HS-5 (cell line): ENCODE measurements around the gene FAM83F.
"Not testable (repeated sequence)": the region's sequence is repeated elsewhere in the genome, so short reads cannot be mapped to it uniquely, and the experiment has no call there.

Experiments
- DNase-seq: peaks from one replicate; pipeline ENCODE4 v3.0.0-alpha.2; 2012; ENCODE audit warnings: low read depth

The FAM83F gene

GRCh38 chr22:39965748-39966147, 29.0 kb upstream of the FAM83F start:
- DNase-seq = no peak

DNA sequence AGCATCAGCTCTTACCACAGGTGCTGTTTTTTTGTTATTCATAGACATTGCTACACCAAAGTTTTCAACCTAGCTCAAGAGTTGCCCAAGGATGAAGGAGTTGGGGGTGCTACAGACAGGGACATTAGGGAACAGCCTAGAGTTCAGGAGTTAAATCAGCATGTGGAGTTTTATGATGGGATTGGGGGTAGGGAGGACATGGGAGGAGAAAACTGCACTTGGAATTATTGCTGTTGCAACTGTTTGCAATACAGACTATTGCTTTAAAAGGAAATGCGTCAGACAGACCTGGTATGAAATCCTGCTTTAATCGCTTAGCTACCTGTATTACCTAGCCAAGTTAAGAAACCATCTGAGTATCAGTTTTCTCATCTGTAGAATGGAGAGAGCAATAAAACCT, 28.3 kb upstream of the FAM83F start:
- no peak for DNase-seq

DNA sequence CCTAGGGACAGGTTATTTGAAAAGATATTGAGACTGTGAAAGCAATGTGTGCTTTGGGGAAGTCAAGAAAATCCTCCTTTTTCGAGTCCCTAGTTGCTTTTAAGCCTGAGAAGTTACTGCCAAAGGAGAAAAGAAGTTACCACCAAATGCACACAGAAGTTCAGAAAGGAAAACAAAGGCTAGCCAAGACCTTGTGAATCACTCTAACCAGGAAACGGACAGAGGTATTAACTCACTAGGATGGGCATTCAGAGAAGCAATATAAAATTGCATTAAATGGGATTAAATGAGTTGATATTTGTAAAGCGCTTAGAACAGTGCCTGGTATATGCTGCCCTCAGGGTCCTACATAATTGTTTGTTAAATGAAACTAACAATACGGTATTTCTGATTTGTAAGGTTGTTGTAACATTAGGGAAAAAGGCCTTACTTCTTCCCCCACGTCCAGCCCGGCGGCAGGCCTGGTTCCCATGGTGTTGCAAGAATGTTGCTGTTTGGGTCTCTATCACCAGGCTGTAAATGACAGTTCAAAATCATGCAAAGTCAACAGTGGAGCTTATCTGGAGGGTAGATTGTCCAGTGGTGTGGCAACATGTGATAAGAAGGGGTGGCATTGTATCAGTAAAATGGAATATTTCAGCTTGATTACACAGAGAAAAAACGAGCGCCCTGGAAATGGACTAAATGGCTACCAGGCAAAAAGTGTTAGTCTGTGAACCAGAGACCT, 27.5 kb upstream of the FAM83F start:
- DNase-seq = no peak

- no peak for DNase-seq
Measured at GRCh38 chr22:39967996-39968972, 26.5 kb upstream of the FAM83F start.

GRCh38 chr22:39970742-39971141, 24.0 kb upstream of the FAM83F start:
- no peak for DNase-seq

- no peak for DNase-seq
Measured at GRCh38 chr22:39972641-39973040, 22.1 kb upstream of the FAM83F start.

DNA sequence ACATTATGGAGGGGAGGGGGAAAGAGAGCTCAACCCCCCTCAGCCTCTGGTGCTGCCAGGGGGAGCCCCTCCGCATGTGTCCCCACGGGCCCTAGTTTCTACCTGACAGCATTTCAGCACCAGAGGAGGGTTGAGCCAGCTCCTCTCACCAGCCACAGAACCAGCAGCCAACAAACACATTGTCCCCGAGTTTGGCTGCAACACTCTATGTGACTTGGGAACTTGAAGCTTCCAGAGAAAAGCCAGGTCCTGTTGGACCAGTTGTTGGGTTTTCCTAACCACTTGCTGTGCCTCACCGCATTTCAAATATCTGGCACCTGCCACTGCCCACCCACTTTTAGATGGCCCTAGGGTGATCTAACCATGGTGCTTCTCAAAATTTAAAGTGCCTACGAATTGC, 21.1 kb upstream of the FAM83F start:
- DNase-seq = no peak

- no peak for DNase-seq
Measured at GRCh38 chr22:39974065-39974464, 20.7 kb upstream of the FAM83F start.

GRCh38 chr22:39979048-39979447, 15.7 kb upstream of the FAM83F start:
- DNase-seq = no peak

DNA sequence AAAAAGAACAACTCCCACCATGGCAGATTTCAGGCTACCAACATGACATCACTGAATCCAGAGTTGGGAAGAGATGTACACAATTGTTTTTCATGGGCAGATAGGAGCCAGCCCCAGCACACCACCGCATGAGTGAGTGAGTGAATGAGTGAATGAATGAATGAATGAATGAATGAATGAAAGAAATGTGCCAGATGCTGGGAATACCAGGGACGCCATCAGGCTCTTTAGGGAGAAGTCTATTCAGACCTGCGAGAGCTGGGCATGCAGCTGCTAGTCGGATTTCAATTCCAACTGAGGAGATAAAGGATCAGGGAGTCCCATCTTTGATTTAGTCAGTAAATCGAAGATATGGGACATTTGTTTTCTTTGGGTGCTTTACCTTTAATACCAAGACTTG, 15.3 kb upstream of the FAM83F start:
- DNase-seq = no peak

DNA sequence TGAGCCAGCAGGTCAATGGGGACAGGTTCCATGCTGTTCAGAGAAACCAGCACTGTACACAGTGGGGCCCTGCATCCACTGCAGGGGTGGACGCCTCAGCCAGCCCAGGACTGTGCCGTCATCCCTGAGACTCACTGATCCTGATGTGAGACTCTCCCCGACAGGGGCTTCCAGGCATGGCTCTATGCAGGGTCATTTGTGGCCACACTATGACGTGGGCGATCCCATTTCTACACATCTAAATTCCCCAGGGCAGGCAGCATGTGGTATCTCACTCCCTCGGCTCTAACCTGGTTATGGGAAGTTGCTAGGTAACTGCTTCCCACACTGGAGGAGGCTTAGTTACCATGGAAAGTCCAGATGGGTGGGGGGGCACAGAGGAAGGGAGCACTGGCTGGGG, 14.2 kb upstream of the FAM83F start:
- DNase-seq = no peak

DNA sequence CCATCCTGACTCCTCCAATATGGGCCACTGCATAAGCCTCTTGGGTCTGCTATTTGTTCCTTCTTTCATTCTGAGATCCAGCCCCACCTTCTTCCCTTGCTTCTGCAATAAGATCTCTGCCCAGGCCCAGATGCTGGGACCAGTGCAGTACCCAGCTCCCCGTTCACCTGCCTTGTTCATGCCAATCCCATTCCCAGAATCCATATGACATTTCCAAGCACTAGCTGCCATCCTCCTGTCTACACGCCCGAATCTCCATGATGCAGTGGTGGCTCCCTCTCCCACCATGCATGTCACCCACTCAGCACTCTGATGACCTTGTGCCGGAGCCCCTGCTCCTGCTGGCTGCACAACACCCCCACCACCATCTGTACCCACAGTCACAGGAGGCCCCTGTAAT, 11.4 kb upstream of the FAM83F start:
- DNase-seq = no peak

DNA sequence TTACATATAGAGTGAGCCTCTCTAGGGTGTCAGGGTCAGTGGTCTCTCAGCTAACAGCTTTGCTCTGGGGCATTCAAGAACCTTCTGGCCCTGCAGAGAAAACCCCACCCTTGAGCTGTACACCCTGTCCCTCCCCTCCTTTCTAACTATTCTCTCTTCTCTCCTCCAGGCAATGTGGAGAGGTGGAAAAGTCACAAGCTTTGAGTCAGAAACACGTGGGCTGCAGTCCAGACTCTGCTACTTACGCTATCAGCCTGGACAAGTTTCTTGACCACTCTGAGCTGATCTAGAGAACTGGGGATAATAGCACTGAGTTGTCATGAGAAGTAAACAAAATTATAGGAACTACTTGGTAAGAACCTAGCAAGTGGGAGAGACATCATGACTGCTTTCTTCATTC, 10.7 kb upstream of the FAM83F start:
- no peak for DNase-seq

DNA sequence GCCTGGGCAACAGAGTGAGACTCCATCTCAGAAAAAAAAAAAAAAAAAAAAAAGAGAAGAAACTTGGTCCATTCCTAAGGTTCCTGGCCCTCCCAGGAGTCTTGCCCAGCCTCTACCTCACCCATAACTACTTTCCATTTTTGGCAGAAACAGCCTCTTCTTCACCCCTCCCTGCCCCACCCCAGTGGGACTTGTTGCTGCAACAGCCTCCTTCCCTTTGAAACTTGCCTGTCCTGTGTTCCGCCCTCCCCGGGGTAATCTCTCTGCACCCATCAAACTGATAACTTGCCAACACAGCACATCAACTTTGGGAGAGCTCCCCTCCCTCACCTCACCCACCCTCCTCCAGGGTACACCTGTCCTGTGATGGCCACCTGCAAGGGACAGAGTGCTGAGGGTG, 10.0 kb upstream of the FAM83F start:
- DNase-seq = no peak

DNA sequence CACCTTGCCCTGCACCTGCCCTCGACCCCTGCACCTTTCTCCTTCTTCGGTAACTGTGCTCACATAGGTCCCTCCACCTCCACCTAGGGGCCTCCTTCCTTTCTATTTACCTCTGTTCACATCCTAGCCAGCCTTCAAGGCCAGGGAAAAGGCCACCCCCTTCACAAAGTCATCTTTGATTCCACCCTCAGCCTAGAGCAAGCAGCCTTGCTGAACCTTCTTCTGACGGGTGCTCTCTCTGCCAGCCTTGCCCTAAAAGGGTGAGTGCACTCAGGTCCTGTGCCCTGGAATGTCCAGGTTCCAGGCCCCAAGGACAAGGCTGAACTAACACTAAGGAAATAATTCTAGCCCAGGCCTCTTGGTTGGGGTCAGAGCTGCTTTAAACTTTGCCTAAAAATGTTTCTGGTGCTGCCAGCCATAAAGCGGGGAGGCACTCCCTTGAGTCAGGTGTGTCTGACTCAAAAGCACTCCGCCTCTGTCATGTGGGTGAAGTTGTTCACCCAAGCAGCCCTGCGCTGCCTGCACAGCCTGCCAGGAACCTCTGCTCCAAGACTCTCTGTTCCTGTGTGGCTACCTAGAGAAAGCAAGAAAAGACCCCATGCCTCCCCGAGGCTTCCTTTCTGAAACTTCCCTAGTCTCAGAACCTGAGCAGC, 9.2 kb upstream of the FAM83F start:
- DNase-seq = no peak

DNA sequence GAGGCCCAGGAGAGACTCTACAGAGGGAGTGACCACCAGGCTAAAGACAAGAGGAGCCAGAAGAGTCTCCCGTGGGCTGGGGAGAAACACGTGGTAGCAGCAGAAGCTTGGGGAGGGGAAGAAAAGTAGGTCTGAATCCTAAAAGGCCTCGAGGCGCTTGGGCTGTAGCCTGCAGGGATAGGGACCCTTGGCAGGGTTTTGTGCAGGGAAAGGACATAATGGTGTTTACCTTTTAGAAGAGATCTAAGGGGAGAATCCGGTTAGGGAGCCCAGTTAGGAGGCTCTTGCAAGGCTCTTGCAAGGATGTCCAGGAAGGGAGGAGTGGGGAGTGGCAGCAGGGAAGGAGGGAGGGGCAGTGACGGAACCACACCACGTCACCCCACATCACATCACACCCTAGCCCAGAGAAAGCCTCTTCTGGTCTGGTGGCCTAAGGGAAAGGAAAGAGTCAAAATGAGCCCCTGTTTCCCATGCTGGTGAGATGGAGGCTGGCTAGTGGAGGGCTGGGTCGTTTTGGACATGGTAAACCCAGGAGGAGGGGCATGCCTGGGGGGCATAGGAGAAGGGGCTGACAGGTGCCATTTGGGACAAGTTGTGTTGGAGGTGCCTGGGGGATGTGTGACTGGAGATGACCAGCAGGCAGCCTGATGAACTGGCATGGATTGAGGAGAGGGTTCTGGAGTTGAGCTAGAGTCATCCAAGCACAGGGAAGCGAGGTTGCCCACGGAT, 6.2 kb upstream of the FAM83F start:
- no peak for DNase-seq

- DNase-seq = no peak
Measured at GRCh38 chr22:39989633-39990032, 5.1 kb upstream of the FAM83F start.

- DNase-seq = no peak
Measured at GRCh38 chr22:39990686-39991085, 4.1 kb upstream of the FAM83F start.

GRCh38 chr22:39991159-39991860, 3.4 kb upstream of the FAM83F start:
- no peak for DNase-seq

DNA sequence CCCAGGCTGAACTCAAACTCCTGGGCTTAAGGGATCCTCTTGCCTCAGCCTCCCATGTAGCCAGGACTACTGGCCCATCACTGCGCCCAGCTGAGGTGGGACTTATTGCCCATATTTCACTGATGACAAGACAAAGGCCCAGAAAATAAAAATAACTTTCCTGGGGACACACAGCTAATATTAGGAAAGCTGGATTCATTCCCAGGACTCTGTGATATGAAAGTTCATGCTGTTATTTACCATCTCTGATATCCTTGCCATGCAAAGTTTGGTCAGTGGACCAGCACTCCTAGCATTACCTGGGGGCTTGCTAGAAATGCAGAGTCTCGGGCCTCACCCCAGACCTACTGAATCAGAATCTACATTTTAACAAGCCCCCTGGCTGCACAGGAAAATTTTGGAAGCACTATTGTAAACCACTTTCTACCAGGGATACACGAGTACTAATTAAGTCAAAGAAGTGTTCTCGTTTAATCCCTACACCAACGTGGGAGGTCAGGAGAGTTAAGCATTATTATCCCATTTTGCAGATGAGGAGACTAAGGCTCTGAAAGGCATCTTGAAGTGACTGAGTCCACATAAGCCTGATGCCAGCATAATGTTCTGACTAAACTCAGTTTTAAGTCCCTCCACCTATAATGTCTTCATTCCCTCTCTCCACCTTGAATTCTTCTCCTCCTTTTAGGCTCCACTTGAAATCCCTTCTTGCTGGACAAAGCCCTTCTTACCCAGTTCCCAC, 2.5 kb upstream of the FAM83F start:
- DNase-seq = no peak

DNA sequence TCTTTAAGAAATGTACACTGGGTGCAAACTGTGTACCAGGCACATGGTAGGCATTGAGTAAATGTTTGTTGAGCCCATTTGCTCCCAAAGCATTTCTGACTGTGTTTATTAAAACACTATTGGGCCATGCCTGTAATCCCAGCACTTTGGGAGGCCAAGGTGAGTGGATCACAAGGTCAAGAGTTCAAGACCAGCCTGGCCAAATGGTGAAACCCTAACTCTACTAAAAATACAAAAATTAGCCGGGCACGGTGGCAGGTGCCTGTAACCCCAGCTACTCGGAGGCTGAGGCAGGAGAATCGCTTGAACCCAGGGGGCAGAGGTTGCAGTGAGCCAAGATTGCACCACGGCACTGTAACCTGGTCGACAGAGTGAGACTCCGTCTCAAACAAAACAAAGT, 1.9 kb upstream of the FAM83F start:
- not testable (repeated sequence) for DNase-seq
